GM19324 (cell line): ENCODE data around the gene UBQLN4.
"Not testable (repeated sequence)": the region's sequence is repeated elsewhere in the genome, so short reads cannot be mapped to it uniquely, and the experiment has no call there.

Experiments used
- ATAC-seq: cut with Tn5 transposase; IDR thresholded peaks from one replicate; pipeline ENCODE4 v1.9.1; 2021; ENCODE audit warnings: mild to moderate bottlenecking, moderate library complexity; ENCODE audit not compliant: unreplicated experiment, low FRiP score

The UBQLN4 gene

DNA sequence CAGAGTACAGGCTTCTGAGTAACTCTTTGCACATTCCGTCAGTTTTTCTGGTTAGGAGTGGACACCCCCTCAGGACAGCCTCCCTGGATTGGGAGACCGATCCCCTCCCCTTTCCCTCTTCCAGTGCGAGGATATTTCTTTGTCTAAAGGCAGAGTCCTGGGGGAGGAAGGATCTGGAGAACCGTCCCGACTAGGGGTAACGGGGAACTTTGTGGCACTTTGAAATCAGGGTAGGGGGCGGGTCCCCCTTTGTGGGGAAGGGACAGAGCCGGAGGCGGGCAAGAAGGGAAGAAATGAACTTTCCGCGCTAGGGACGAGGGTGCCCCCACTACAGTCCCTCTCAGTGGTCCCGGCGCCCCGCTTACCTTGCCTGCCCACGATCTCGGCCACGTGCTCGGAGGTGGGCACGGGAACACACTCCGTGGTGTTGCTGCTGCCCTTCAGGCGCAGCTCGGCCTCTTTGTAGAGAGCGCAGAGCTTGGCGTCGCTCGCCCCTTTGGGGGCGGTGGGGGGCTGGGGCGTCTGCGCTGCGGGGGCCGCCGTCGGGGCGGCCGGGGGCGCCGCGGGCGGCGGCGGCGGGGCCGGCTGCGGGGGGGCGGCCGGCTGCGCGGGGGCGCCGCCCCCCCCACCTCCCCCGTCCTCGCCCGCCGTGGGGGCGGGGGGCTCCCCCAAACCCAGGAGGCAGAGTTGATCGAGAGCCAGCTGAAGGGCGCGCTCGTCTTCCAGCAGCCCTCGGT, 27.8 kb upstream of the UBQLN4 start:
- no peak for ATAC-seq

DNA sequence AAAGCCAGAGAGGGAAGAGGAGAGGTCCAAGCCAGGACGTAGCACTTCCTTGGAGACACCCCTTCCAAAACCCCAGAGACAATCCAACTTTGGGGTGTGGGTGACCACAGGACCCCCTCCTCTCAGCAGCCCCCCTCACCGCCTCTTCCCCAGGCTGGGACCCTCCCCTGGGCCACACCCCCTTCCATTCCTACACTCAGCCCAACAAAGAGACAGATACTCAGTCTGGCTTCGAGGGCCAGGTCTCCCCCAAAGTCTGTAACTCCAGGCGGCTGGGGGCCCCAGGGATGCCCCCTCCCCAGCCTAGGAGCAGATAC, 27.2 kb upstream of the UBQLN4 start:
- no peak for ATAC-seq

DNA sequence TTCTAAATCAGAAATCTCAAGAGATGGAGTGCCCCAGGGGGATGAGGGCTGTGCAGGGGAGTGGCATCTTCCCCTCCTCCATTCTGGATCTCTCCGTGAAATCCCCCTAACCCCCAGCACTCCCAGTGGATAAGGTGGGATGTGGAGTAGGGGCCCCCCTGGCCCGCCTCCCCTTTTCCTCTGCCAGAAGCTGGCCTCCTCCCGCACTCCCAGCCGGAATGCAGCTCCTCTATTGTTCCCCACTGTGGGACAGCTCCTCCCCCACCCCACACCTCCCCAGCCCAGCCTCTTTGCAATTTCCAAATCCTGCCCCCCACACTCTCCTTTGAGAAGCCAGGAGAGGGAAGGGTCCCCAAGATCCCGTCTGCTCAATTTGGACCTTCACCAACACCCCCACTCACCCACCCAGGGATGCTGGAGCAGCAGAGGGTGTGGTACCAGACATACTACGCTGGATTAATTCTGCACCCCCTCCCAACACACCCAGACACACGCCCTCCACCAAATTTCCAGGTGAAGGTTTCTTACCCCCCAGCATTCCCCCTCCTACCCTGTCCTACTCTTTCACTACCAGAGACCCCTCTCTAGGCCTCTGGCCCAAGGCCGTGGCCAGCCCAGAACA, 26.8 kb upstream of the UBQLN4 start:
- ATAC-seq = no peak

DNA sequence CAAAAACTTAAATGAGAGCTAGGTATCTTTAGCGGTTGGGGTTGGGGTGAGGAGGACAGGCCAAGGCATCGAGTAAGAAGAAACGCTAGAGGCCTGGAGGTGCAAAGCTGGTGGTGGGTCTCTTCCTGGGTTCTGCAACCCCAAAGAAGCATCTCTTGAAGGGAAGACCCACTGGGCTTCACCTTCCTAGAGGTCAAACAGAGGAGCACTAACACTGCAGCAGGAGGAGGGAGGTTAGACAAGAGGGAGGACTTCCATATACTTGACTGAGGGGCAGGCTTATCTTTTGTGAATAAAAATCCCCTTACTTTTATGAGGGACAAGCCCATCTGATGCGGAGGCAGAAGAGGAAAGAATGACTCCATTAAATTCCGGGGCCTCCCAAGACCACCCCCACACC, 26.2 kb upstream of the UBQLN4 start:
- ATAC-seq = no peak

DNA sequence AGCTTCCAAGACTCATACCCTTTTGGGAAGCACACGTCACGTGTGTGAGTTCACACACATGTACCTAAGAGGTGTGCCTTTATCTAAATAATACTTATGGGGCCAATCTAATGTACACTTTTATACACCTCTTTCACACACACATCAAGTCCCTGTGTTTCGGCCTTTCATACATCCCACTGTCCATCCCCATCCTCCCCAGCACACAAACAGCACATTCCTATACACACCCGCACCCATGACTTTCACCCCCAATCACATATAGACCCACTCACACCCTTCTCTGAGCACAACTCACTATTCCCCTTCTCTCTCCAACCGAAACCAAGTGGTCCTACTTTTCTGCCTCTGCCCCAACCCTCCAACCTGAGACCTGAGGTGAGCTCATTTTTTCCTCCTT, 25.1 kb upstream of the UBQLN4 start:
- no peak for ATAC-seq

DNA sequence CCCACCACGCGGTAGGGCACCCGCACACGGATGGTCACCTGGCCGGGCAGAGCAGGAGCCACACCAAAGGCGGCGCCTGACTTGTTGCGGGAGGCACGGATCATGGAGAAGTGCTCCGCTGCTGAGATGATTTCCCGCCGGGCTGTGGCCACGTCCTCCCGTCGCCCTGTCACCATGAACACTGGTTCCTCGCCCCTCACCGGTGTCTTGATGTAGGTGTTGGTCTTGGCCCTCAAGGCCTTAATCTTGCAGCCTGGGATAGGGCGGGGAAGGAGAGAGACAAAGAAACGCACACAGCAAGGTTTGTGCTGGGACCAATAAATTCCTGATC, 23.8 kb upstream of the UBQLN4 start:
- no peak for ATAC-seq

DNA sequence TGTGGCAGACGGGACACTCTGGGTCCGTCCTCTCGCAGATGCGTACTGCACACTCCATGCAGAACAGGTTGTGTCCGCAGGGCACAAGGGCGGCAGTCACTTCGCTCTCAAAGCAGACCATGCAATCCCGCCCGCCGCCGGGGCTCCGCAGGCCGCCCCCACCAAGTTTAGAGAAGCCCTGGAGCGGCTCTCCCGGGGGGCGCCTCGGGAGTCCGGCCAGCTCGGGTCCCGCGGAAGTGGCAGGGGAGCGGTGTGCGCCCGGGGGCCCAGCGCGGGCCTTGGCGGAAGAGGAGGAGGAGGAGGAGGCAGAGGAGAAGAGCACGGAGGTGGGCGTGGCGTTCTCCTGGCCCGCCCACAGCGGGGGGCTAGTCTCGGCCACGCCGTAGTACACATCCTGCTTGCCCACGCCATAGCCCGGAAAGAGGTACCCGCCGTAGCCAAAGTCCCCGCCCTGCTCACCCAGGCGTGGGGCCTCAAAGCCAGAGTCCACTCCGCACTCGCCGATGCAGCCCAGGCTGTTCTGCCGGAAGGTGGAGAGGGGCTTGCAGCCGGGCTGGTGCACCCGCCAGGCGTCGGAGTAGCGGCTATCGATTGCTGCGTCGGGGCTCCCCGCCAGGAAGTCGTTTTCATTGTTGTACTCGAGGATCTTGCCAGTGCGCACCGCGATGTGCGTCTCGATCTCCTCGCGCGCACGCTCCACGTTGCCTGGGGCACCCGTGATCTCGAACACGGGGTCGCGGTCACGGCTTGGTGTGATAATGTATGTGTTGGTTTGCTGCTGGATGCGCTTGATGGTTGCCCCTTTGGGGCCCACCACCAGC, 23.2 kb upstream of the UBQLN4 start:
- ATAC-seq = no peak

DNA sequence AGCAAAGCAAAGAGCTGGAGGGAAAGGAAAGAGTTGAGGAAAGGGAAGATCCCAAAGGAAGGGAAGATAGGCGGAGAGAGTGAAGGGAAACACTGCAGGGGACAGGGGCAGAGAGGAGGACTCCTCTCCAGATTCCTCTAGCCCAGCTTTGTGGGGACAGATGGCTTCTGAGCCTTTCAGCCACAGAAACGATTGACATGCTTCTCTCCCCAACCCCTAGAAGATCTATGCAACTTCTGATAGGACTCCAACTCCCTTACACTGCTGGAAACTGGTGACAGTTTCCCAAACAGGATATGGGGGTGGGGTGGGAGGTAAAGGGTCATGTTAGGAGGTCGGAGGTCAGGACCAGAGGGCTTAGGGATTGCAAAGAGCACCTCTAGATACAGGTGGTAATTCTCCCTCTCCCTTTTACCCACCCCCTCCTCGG, 22.2 kb upstream of the UBQLN4 start:
- no peak for ATAC-seq

DNA sequence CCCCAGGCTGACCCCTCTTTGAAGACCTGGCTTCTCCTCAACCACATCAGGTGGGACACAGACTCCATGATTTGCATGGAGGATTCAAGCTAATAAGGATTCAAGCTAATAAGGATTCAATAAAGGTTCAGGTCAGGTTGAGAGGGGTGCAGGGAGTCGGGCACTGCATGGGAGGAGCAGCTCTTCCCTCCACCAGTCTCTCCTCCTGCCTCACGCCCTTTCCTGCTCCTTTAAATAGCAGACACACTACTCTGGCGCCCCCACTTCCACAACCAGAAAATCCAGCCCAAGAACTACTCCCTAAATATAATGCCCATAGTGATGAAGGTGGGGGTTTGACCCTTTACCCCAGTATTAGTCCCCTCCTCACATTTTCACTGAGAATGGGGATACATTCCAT, 21.6 kb upstream of the UBQLN4 start:
- ATAC-seq = no peak

DNA sequence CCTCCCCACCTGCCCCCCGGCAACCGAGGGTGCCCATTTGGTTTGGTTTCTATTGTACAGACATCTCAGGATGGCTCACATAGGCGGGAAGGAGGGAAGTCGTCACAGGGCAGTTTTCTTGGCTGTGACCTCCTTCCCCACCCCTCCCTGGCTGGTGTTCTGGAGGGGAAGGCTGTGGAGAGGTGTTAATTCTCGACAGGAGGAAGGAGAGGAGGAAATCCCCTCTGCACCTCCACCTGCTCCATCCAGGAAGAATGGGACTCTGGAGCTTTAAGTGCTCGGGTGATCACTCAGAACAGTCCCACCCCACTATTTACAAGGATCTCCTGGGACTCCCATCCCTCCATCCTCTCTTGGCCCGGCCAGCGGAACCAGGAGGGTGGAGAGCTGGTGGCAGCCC, 21.1 kb upstream of the UBQLN4 start:
- no peak for ATAC-seq

DNA sequence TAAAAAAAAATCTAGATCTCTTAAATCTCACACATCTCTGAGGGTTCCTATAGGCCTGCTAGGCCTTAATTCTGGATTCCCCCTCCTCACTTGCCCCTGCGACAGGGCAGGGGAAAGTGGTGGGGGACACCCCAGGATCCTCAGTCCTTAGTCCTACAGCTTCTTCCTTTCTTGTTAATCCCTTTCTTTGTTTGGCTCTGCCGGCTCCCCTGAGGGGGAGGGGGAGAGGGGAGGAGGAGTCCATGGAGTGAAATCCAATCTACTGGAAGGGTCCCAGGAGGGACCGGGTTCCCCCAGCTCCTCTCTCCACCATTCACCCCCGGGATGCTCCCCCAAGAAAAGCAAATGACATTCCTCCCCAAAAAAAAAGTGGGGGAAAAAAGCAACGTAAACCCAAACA, 20.1 kb upstream of the UBQLN4 start:
- no peak for ATAC-seq

DNA sequence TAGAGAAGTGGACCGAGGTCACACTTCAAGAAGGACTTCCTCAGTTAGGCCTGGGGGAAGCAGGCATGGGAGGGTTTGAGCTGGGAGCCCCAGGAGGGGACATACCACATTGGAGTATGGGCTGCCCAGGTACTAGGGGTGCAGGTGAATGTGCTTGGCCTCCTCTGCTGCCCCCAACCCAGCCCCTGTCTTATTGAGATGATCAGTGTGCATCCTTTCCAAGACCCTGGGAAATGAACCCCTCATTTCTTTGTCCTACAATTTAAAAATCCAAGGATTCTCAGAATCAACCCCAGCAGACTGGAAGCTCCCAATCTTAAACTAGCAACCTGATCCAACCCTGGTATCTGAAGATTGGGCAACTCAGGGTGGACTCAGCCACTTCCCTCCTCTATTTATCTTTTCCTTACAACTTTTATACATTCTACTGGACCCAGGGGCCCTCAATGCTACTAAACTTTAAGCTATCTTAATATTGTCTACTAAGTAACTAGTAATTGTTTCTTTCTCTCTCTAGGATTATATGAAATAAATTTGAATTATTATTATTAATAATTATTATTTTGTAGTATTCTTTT, 19.6 kb upstream of the UBQLN4 start:
- ATAC-seq = no peak

DNA sequence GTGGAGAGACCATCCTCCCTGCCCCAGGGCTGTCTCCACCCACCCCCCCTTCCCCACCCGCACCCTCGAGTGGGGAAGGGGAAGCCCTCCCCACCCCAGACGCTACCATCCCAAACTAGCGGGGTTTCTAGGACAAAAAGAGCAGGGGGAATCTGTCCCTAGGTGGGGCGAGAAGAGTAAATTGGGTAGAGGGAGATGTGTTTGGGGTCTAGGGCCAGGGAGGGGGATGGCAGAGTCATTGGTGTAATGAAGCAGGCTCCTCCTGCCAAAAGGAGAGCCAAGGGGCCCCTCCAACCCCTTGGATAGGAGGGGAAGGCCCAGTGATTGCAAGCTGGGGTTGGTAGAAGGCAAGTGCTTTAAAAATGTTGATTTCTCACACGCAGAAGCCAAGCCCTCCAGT, 18.7 kb upstream of the UBQLN4 start:
- no peak for ATAC-seq

DNA sequence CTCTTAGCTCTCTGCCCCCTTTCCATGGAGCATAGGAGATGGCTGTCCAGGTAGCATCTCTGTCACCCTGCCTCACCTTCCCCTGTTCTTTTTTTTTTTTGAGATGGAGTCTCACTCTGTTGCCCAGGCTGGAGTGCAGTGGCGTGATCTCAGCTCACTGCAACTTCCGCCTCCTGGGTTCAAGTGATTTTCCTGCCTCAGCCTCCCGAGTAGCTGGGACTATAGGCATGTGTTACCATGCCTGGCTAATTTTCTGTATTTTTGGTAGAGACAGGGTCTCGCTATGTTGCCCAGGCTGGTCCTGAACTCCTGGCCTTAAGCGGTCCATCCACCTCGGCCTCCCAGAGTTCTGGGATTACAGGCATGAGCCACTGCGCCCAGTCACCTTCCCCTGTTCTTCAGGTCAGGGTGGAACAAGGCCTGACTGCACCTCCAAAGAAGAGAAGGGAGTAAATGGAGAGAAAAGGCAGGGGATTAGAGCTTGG, 17.8 kb upstream of the UBQLN4 start:
- not testable (repeated sequence) for ATAC-seq

DNA sequence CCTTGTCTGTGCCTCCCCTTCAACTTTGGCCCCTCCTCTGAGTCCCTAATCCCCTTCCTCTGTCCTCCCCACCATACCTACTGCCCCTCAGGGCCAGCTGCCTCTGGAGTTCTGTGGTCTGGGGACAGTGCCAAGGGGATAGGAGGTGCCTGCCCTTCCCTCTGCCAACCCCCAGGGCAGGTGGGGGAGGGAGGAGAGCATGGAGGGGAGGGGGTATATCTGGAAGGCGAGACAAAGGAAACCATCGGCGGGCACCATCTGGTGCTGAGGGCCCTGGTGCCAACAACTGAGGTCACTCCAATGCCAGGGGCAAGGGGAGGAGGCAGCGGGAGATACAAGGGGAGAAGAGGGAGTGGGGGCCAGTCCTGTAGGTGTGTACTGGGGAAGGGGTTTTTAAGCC, 16.9 kb upstream of the UBQLN4 start:
- ATAC-seq = no peak

DNA sequence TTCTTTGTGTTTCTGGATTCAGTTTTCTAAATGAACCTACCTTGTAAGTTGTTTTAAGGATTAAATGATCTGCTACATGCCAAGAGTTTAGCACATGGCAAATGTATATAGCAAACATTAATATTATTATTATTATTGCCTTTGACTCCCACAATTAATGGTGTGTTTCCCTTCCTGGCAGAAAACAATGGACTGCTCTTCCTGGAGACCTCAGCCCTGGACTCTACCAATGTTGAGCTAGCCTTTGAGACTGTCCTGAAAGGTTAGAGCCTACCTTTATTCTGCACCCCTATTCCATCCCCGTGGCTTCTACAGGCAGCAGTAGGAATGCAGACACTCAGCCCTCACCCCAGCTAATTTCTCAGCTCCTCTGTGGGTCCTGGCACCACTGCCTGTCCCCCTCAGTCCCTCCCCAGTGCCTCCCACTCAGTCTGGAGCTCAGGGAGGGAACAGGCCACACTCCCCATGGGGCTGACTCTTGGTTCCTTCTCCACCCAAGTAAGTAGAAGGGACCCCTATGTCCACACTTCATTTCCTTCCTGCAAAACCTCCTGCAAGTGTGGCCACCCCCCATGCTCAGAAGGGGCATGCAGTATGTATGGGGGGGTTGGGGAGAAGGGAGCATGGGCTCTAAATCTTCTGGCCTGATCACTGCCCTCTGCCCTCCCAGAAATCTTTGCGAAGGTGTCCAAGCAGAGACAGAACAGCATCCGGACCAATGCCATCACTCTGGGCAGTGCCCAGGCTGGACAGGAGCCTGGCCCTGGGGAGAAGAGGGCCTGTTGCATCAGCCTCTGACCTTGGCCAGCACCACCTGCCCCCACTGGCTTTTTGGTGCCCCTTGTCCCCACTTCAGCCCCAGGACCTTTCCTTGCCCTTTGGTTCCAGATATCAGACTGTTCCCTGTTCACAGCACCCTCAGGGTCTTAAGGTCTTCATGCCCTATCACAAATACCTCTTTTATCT, 16.2 kb upstream of the UBQLN4 start:
- no peak for ATAC-seq

DNA sequence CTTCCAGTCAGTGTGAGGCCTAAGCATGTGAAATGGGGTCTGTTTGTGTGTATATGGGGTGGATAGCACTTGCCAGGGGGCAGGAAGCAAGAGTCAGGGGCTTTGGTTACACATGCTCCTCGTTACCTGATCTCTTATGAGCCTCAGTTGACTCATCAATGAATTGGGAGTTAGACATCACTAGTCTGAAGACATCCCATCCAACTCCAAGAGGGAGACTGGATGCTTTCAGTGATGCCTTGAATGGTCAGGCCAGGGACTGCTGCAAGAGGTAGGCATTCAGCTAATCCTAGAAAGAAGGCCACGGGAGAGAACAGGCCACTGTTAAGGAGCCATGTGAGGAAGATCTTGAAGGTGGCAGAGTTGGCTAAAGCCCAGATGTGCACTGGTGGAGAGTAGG, 13.7 kb upstream of the UBQLN4 start:
- ATAC-seq = no peak

DNA sequence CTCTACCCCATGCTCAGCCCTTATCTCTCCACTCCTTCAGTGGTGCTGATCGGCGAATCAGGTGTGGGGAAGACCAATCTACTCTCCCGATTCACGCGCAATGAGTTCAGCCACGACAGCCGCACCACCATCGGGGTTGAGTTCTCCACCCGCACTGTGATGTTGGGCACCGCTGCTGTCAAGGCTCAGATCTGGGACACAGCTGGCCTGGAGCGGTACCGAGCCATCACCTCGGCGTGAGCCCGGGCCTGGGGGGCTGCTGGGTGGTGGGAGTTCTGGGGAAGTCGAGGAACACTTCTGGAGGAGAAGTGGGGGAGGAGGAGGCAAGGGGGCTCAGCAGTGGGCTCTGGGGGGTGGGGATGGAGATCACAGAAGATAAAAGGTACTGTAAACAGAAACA, 12.3 kb upstream of the UBQLN4 start:
- no peak for ATAC-seq

DNA sequence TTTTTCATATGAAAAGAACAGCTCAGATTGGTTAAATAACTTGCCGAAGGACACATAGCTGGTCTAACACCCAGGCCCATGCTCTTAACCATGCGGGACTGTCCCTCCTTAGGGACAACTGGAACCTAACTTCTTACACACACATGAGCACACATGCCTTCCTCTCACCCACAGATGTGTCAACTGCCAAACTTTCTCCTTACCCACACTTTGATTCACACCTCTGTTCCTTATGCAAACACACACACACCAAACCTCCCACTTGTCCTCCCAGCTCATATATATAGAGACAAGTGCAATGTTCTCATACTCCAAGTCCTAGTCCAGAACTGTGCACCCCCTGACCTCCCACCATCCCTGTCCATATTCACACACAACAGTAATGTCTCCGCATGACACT, 11.6 kb upstream of the UBQLN4 start:
- no peak for ATAC-seq

DNA sequence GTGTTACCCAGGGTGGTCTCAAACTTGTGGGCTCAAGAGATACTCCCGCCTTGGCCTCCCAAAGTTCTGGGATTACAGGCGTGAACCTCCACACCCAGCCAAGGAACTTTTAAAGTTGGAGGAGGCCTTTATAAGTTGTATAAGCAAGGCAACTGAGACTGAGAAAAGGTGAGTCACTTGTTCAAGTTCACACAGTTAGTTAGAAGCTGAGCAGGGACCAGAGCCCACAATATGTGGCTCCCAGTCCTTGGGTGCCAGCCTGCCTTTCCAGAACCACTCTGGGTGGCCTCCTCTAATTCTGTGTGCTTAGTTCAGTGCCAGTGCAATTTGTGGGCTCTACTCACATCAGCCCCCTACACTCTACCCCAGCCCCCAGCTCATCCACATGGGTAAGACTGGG, 11.0 kb upstream of the UBQLN4 start:
- no peak for ATAC-seq

DNA sequence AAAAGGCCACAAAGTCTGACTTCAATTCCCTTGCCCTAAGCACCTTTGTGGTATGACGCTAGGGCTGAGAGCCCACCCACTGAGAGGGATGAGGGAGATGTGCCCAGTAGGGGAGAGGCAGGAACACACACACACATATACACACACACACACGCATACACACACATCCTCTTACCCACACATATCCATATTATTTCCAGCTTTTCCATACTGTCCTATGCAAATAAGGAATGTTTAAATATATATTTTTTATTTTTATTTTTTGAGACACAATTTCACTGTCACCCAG, 10.3 kb upstream of the UBQLN4 start:
- no peak for ATAC-seq
